ENCODE results near the gene NFIX.
"Not testable (repeated sequence)": the region's sequence is repeated elsewhere in the genome, so short reads cannot be mapped to it uniquely, and the experiment has no call there.

NFIX gene

DNA sequence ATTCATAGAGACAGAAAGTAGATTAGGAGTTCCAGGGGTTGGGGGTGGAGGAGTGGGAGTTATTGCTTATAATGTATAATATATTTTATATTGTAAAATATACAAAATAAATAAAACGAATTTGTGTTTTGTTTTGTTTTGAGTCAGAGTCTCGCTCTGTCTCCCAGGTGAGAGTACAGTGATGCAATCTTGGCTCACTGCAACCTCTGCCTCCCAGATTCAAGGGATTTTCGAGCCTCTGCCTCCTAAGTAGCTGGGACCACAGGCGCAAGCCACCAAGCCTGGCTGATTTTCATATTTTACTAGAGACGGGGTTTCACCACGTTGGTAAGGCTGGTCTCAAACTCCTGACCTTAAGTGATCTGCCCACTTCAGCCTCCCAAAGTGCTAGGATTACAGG is 35.8 kb upstream of the NFIX start:
- DNase-seq, result no peak

DNA sequence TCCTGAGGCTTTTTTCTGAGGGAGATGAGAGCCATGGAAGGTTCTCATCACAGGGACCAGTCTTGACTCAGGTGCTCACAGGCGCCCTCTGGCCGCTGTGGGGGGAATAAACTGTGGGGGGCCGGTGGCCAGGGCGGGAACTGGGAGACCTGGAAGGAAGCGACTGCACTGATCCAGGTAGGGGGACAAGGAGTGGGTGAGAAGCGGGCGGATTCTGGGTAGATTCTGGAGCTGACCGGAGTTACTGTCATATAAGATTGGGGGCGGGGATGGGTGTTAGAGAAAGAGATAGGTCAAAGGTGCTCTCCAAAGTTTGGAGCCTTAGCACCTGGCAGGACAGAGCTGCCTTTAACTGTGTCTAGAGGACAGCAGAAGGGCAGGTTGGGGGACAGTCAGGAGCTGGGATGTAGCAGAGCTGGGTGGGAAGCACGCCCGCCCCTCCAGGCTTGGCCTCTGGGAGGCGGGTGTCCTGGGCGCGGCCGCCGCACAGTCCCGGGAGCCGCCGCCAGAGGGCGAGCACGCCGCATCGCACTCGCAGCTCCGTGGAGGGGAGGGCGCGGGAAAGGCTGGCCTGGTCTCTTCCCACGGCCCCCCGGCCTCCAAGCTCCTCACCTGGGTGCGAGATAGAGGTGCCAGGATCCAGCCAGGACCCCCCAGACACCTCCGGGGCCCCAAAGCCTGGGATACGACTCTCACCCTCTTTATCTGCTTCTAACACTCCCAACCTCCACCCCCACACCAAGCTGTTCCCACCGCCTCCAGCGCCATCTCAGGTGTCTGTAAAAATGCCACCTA is 30.1 kb upstream of the NFIX start:
- DNase-seq, result peak; percentile 93

DNA sequence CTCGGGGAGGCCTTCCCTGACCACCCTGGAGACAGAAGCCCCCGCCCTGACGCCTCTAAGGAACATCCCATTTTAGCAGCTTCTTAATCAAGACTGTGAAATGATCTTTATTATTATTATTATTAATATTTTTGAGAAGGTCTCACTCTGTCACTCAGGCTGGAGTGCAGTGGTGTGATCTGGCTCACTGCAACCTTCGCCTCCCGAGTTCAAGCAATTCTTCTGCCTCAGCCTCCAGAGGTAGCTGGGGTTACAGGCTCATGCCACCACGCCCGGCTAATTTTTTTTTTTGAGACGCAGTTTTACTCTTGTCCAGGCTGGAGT is 29.5 kb upstream of the NFIX start:
- no peak for DNase-seq

DNA sequence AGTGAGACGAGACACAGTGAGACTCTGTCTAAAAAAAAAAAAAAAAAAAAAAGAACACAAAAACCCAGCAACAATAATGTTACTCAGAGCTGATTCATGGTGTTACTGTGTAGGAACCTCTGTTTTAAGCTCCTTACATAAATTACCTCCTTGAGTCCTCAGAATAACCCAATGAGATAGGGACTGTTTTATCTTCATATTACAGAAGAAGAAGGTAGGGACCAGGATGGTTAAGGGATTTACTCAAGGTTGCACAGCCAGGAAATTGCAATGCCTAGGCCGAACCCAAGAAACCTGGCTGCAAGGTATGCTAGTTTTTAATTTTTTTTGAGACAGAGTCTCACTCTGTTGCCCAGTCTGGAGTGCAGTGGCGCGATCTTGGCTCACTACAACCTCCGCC is 27.4 kb upstream of the NFIX start:
- DNase-seq, result no peak

DNA sequence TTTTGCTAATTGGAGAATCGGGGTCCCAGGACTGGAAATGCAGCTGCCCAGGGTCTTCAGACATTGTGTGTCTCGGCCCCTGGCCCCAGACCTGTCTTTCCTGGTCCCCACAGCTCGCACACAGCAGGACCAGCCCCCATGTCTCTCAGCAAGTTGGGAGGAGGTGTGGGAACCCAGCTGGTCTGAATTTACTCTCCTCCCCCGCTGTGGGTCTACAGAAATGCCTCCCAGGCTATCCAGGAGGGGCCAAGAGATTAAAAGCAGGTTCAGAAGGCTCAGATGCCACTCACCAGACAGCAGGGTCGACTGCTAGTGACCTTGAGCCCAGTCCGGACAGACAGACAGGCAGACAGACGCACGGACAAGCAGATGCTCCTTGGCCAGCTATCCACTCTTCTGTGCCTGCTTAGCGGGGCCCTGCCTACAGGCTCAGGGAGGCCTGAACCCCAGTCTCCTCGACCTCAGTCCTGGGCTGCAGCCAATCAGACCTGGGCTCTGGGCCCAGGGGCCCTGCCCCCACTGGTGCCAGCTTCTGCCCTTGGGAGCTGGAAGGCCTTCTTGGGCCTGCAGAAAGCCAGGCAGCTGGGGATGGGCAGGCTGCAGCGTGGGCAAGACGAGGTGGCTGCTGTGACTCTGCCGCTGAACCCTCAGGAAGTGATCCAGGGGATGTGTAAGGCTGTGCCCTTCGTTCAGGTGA is 25.8 kb upstream of the NFIX start, which contains the start of gene DAND5:
DAND5 (plus strand) TSS at position 285 of the 697 bp plus-strand sequence; CDS start at position 370, 85 bp downstream.
- no peak for DNase-seq

GRCh38 chr19:12970070-12970820 is 25.0 kb upstream of the NFIX start:
- no peak for DNase-seq

DNA sequence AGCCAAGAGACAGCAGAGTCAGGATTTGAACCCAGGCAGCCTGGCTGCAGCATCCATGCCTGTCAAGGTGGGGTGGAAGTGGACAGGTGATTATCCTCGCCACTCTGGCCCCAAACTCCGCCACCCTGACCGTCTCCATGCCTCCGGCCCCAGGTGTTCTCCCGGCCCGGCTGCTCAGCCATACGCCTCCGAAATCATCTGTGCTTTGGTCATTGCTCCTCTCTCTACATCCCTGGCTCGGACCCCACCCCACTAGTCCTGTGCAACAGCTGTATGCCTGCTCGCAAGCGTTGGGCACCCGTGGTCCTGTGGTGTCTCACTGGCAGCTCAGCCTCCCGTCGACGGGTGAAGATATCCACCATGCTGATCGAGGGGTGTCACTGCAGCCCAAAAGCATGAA is 22.0 kb upstream of the NFIX start:
- no peak for DNase-seq

- no peak for DNase-seq
Observed at GRCh38 chr19:12974301-12975220, 20.7 kb upstream of the NFIX start.

DNA sequence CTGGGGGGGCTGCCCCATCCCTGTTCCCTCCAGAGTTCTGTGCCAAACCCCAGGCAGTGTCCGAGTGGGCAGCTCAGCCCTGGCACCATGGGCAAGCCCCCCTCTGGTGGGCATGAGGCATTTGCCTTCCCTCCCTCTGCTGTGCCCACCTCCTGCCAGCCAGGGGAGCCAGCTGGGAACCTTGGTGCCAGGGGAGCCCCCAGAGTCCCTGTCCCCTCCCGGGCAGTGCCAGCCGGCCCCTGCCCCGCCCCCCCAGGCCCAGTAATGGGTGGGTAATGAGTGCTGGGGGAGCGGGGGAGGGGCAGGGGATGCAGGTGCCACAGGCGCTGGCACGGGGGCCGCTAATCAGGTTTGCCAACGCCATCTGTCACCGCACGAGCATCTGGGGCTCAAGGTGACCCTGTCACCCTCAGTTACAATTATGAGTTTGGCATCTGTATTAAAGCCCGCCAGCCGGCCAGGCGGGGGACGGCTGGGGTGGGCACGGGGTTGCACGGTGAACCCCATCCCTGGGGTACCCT is 20.0 kb upstream of the NFIX start:
- DNase-seq, result no peak

DNA sequence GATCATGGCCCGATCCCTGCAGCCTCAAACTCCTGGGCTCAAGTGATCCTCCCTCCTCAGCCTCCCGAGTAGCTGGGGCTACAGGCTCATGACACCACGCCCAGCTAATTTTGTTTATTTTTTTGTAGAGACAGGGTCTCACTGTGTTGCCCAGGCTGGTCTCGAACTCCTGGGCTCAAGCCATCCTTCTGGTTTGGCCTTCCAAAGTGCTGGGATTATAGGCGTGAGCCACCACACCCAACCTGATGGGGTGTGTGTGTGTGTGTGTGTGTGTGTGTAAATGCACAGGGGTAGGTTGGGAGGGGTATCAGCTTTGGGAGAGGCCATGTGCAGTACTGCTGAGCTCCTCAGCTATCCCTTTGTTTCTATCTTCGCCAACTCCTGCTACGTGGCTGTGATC is 19.2 kb upstream of the NFIX start:
- DNase-seq, result not testable (repeated sequence)

DNA sequence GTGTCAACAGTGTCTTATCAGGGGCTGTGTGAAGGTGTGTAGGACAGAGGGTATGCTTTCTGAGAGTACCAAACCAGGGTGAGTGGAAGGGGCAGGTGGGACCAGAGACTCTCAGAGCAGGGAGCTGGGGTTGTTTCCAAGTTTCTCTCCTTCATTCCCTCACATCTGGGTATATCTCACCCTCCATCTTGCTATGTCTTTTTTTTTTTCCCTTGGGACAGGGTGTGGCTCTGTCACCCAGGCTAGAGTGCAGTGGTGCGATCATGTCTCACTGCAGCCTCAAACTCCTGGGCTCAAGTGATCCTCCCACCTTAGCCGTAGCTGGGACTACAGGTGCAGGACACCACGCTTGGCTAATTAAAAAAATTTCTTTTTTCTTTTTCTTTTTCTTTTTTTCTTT is 15.3 kb upstream of the NFIX start:
- no peak for DNase-seq

DNA sequence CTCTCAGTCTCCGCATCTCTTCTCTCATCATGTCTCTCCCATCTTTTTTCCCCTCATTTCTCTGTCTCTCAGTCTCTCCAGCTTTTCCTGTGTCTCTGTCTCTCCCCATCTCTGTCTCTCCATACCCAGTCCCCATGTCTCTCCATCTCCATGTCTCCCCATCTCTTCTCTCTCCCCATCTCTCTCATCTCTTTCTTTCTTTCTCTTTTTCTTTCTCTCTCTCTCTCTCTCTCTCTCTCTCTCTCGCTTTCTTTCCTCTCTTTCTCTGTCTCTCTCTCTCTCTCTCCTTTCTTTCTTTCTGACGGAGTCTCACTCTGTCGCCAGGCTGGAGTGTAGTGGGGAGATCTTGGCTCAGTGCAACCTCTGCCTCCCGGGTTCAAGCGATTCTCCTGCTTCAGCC is 12.6 kb upstream of the NFIX start:
- no peak for DNase-seq

- peak; percentile 64 for DNase-seq
Observed at GRCh38 chr19:12983091-12983490, 12.2 kb upstream of the NFIX start.

- DNase-seq, result peak; percentile 78
Observed at GRCh38 chr19:12983542-12984142, 11.6 kb upstream of the NFIX start.

DNA sequence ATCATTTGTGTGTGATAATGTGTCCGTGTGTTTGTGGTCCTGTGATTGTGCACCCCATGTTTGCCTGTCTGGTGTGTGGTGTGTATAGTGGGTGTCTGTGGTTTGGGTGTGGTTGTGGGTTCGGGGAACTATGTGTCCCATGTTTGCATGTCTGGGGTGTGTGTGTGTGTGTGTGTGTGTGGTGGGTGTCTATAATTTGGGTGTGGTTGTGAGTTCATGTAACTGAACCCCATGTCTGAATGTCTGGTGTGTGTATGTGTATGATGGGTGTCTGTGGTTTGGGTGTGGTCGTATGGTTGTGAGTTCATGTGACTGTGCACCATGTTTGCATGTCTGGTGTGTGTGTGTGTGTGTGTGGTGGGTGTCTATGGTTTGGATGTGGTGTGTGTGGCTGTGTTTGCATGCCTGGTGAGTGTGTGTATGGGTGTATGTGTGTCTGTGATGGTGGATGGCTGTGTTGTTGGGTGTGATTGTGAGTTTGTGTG is 11.1 kb upstream of the NFIX start:
- no peak for DNase-seq

GRCh38 chr19:12984683-12985048 is 10.6 kb upstream of the NFIX start:
- DNase-seq, result peak; percentile 40

DNA sequence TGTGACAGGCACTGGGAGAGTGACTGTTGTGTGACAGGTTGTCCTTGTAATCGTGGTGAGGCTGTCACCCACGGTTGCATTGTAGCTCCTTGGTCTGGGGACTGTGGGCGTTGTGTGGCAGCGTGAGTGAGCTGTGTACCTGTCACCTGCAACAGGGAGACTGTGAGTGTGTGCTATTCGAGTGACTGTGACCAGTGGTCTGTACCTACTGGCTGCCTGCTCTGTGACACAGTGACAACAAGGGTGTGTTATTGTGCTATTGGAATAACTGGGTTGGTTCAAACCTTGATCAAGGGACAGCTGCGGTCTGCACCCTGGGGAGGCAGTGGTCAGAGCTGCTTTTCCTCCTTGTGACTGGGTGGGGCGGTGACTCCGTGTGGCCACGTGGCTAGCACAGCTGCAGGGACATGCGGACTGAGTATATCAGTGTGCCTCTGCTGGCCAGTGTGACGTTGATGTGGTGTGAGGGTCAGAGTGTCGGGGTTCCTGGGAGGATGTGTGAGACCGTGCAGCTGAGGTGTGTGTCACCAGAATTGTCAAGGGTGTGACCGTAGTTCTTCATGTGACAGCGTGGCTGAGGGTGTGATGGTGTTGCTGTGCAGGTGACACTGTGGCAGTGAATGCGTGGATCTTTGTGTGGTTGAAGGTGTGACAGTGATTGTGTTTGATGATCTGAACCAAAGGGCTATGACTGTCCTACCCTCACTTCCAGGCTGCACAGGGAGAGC is 10.1 kb upstream of the NFIX start:
- peak; percentile 54 for DNase-seq

DNA sequence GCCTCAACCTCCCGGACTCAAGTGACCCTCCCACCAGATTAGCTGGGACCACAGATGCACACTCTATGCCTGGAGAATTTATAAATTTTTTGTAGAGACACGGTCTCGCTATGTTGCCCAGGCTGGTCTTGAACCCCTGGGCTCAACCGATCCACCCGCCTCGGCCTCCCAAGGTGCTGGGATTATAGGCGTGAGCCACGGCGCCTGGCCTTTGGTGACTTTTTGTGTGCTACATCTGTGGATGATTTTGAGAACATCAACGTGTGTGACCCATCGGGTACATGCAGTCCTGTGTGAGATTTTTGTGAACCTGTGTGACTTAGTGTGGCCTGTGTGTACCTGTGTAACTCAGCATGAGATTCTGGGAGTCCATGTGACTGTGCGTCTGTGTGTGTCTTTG is 8.5 kb upstream of the NFIX start:
- no peak for DNase-seq

GRCh38 chr19:12987190-12987589 is 8.1 kb upstream of the NFIX start:
- DNase-seq, result no peak

DNA sequence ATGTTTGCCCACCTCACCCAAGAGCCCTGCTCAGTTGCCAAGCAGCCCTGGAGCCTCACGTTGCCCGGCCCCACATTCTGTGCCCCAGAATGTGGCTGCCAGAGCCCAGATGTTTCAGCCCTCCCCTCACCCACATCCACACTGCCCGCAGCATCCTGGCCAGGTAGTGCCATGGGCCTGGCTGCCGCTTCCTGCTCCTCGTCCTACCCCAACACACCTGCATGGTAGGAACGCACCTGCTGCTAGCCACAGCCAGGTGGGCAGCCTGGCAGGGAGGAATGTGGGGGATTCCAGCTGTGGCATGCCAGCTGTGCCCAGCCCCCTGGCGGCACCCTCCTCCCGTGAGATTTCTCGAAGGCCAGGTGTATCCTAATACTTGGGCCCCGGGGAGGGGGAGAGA is 7.5 kb upstream of the NFIX start:
- DNase-seq, result peak; percentile 61

GRCh38 chr19:12990431-12990830 is 4.8 kb upstream of the NFIX start:
- no peak for DNase-seq
